DMS53 (cell line): Measurements from ENCODE around the gene ULK4.
"Not testable (repeated sequence)": the region's sequence is repeated elsewhere in the genome, so short reads cannot be mapped to it uniquely, and the experiment has no call there.

Source experiments
- DNase-seq: peaks from one replicate; lab custom pipeline; 2025; lab: John Stamatoyannopoulos, UW

Gene ULK4

GRCh38 chr3:41762867-41763266, 199.0 kb downstream of the ULK4 start:
- not testable (repeated sequence) for DNase-seq

- no peak for DNase-seq
Observed at GRCh38 chr3:41753651-41754050, 208.3 kb downstream of the ULK4 start.

GRCh38 chr3:41751597-41751996, 210.3 kb downstream of the ULK4 start:
- DNase-seq = no peak

- no peak for DNase-seq
Observed at GRCh38 chr3:41749988-41750387, 211.9 kb downstream of the ULK4 start.

- DNase-seq = peak; percentile 0
Observed at GRCh38 chr3:41746215-41746614, 215.7 kb downstream of the ULK4 start.

GRCh38 chr3:41742121-41742520, 219.8 kb downstream of the ULK4 start:
- no peak for DNase-seq

GRCh38 chr3:41740374-41740886, 221.5 kb downstream of the ULK4 start:
- DNase-seq = no peak

- DNase-seq = no peak
Observed at GRCh38 chr3:41726891-41727290, 235.0 kb downstream of the ULK4 start.

GRCh38 chr3:41717641-41718040, 244.3 kb downstream of the ULK4 start:
- no peak for DNase-seq

GRCh38 chr3:41716471-41716870, 245.4 kb downstream of the ULK4 start:
- peak; percentile 2 for DNase-seq

- no peak for DNase-seq
Observed at GRCh38 chr3:41715376-41715775, 246.5 kb downstream of the ULK4 start.

- DNase-seq = no peak
Observed at GRCh38 chr3:41711651-41712050, 250.3 kb downstream of the ULK4 start.

GRCh38 chr3:41710646-41711388, 251.1 kb downstream of the ULK4 start:
- DNase-seq = no peak

GRCh38 chr3:41709213-41709612, 252.7 kb downstream of the ULK4 start:
- not testable (repeated sequence) for DNase-seq

GRCh38 chr3:41708176-41708575, 253.7 kb downstream of the ULK4 start:
- DNase-seq = no peak

GRCh38 chr3:41705893-41706292, 256.0 kb downstream of the ULK4 start:
- DNase-seq = no peak

GRCh38 chr3:41701191-41701698, 260.7 kb downstream of the ULK4 start:
- DNase-seq = no peak

GRCh38 chr3:41700155-41700554, 261.7 kb downstream of the ULK4 start:
- DNase-seq = no peak

GRCh38 chr3:41698898-41699297, 263.0 kb downstream of the ULK4 start:
- DNase-seq = no peak

- DNase-seq = no peak
Observed at GRCh38 chr3:41697702-41698101, 264.2 kb downstream of the ULK4 start.

GRCh38 chr3:41695806-41696205, 266.1 kb downstream of the ULK4 start:
- peak; percentile 2 for DNase-seq

GRCh38 chr3:41693799-41694198, 268.1 kb downstream of the ULK4 start:
- DNase-seq = peak; percentile 16

- DNase-seq = no peak
Observed at GRCh38 chr3:41690766-41691563, 270.9 kb downstream of the ULK4 start.
